Esophagus squamous epithelium (tissue), 5 donors: ENCODE data around the gene NRDE2. TPM values are rescaled to one million over a fixed set of nuclear protein-coding genes. Genes with fewer than 3 reads are reported as not detected.

Experiments
- DNase-seq: peaks from one replicate; lab custom pipeline; 2025; lab: John Stamatoyannopoulos, UW
- H3K27ac ChIP-seq, 4 donors: fragments of 200-600 bp; sonication (generic); one replicate each; pipeline ENCODE4 v1.5.1; 2016 to 2019; ENCODE audit warnings: mild to moderate bottlenecking in 1 of 4
- H3K27me3 ChIP-seq, 4 donors: fragments of 200-600 bp; sonication (generic); 1 replicate in 3 of 4; 2 replicates in 1 of 4; pipeline versions ENCODE4 v1.5.1 to v1.6.0; 2017 to 2021; ENCODE audit warnings: antibody characterized with exemption in 1 of 4
- H3K36me3 ChIP-seq, 3 donors: fragments of 200-600 bp; sonication (generic); one replicate each; pipeline ENCODE4 v1.5.1; 2016 to 2019
- H3K4me1 ChIP-seq, 3 donors: fragments of 200-600 bp; sonication (generic); one replicate each; pipeline ENCODE4 v1.5.1; 2017 to 2019
- H3K4me3 ChIP-seq, 4 donors: fragments of 200-600 bp; sonication (generic); 1 replicate in 3 of 4; 2 replicates in 1 of 4; pipeline ENCODE4 v1.5.1; 2016 to 2019; ENCODE audit warnings: mild to moderate bottlenecking in 2 of 4, moderate library complexity in 1 of 4
- H3K9me3 ChIP-seq, 3 donors: fragments of 200-600 bp; sonication (generic); one replicate each; pipeline ENCODE4 v1.5.1; 2016 to 2019
- CTCF ChIP-seq, 6 experiments: fragments of 450-650 bp in 4 of 6; fragments of 200-600 bp in 2 of 6; sonication (generic) in 2 of 6; IDR thresholded peaks; one replicate each; pipeline ENCODE4 v1.5.1; 2016 to 2019; ENCODE audit warnings: antibody characterized with exemption in 6 of 6, mild to moderate bottlenecking in 4 of 6, moderate library complexity in 4 of 6
- POLR2A ChIP-seq, 4 donors: fragments of 450-650 bp; IDR thresholded peaks; one replicate each; pipeline ENCODE4 v1.6.1; 2017; ENCODE audit warnings: antibody characterized with exemption in 4 of 4, mild to moderate bottlenecking in 4 of 4, moderate library complexity in 3 of 4
- WGBS, 2 donors: methylation state at CpG; one replicate each; pipeline ENCODE4 v1.1.5; 2018; 5-methylcytosine and 5-hydroxymethylcytosine counted together
- intact Hi-C: fragments of 100-400 bp; cut with DNase I; formaldehyde crosslinking; loops from one replicate; pipeline ENCODE4 v1.15.0; 2022
- total RNA-seq, 4 donors: library from RNA; depleted of rRNA; stranded (reverse); fragments of >200 nt; gene quantifications; one replicate each; pipeline ENCODE4 v1.1.0, GENCODE V29; 2016
- donor health status: DM: yes; HTN: yes; CAD: no.

Gene NRDE2
- total RNA-seq, 4 donors from 2014 or later, result 9.6 to 13.4 (median 10.3) TPM

GRCh38 chr14:90330203-90331196 is 1.2 kb downstream of the NRDE2 start:
- TF ChIP-seq POLR2A (IDR thresholded peaks at IDR 0.05) (no peak), CTCF (IDR thresholded peaks at IDR 0.05) (no peak)
- intact Hi-C loops, result no loop called here
- peak overlapping the region; percentile 79 to 91 (median 90) for H3K27ac ChIP-seq
- H3K4me1 ChIP-seq, result peaks cover 7 to 26% (median 12%) of the 10 kb centered on the region in 3 donors
- H3K27me3 ChIP-seq, result peaks cover 0 to 3% (median under 1%) of the 10 kb centered on the region in 4 donors
- H3K9me3 ChIP-seq, result no peaks in the 10 kb centered on the region
- H3K36me3 ChIP-seq, result no peaks in the 10 kb centered on the region
- H3K4me3 ChIP-seq, result peak overlapping the region; percentile 54 to 96 (median 74)
- DNase-seq, result no peak
- 84 to 89% methylated on average over 14 to 15 of the region's 15 CpGs for WGBS, 2 donors

GRCh38 chr14:90321891-90322290 is 9.8 kb downstream of the NRDE2 start:
- intact Hi-C loops, result no loop called here
- no peak overlapping the region for H3K4me3 ChIP-seq
- H3K27ac ChIP-seq, result no peak overlapping the region
- no peaks in the 10 kb centered on the region for H3K9me3 ChIP-seq
- DNase-seq, result no peak
- H3K36me3 ChIP-seq, result peaks cover 0 to 35% (median 0%) of the 10 kb centered on the region in 3 donors
- no peaks in the 10 kb centered on the region for H3K4me1 ChIP-seq
- H3K27me3 ChIP-seq, result no peaks in the 10 kb centered on the region
- 83 to 84% methylated on average over 2 to 4 of the region's 4 CpGs for WGBS, 2 donors
- no peak for TF ChIP-seq POLR2A (IDR thresholded peaks at IDR 0.05)
- TF ChIP-seq CTCF (IDR thresholded peaks at IDR 0.05), result no peak

GRCh38 chr14:90319634-90320541 is 11.9 kb downstream of the NRDE2 start:
- no peaks in the 10 kb centered on the region for H3K4me1 ChIP-seq
- 87 to 91% methylated on average over 6 of the region's 6 CpGs for WGBS, 2 donors

GRCh38 chr14:90319173-90319572 is 12.6 kb downstream of the NRDE2 start:
- Histone ChIP-seq H3K4me3 (no peak overlapping the region), H3K4me1 (no peaks in the 10 kb centered on the region), H3K27ac (no peak overlapping the region), H3K9me3 (no peaks in the 10 kb centered on the region), H3K36me3 (peaks cover 0 to 56% (median 4%) of the 10 kb centered on the region in 3 donors), H3K27me3 (no peaks in the 10 kb centered on the region)
- WGBS, 2 donors, result 80 to 84% methylated on average over 3 of the region's 3 CpGs
- DNase-seq, result no peak
- TF ChIP-seq CTCF (IDR thresholded peaks at IDR 0.05), result no peak
- no peak for TF ChIP-seq POLR2A (IDR thresholded peaks at IDR 0.05)
- intact Hi-C loops, result no loop called here

More at GRCh38 chr14:90319634-90320541, 11.9 kb downstream of the NRDE2 start:
- Histone ChIP-seq H3K27ac (no peak overlapping the region), H3K9me3 (no peaks in the 10 kb centered on the region), H3K36me3 (peaks cover 0 to 52% (median 4%) of the 10 kb centered on the region in 3 donors), H3K4me3 (no peak overlapping the region), H3K27me3 (no peaks in the 10 kb centered on the region)
- TF ChIP-seq CTCF (IDR thresholded peaks at IDR 0.05) (no peak), POLR2A (IDR thresholded peaks at IDR 0.05) (no peak)
- DNase-seq, result no peak
- intact Hi-C loops, result no loop called here
